ENCODE measurements around the gene CPT1B. TPM values are rescaled to one million over a fixed set of nuclear protein-coding genes. Genes with fewer than 3 reads are reported as not detected.

Gene CPT1B
- total and polyA plus RNA-seq, 10 of the 15 experiments (the other 5 are each of a cell fraction or from before 2014, with no cell fraction given) = 3.5 to 54.0 (median 21.7) TPM

DNA sequence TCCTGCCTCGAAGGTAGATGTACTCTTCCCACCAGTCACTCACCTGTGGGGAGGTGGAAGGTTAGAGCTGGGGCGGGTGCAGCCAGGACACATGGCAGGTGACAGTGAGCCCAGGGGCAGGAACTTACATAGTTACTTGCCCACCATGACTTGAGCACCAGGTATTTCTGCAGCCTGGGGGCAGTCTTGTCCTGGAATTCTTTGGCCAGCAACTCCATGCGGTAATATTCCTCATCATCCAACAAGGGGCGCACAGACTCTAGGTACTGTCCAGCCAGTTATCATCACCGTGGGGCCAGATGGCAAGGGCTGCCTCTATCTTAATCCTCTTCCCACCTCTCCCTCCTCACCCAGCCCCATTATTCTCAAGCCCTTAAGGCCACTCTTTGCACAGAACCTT, 2.2 kb downstream of the CPT1B start:
- no TSS peak for BruUV-seq (replicated peaks)
- peaks cover 5 to 12% of the 10 kb centered on the region in 2 experiments; a peak in 3 of 4 replicates for H3K36me3 ChIP-seq (ENCODE audit: control insufficient read depth in 2 of 2, insufficient read depth in 2 of 2, low read length in 1 of 2)

DNA sequence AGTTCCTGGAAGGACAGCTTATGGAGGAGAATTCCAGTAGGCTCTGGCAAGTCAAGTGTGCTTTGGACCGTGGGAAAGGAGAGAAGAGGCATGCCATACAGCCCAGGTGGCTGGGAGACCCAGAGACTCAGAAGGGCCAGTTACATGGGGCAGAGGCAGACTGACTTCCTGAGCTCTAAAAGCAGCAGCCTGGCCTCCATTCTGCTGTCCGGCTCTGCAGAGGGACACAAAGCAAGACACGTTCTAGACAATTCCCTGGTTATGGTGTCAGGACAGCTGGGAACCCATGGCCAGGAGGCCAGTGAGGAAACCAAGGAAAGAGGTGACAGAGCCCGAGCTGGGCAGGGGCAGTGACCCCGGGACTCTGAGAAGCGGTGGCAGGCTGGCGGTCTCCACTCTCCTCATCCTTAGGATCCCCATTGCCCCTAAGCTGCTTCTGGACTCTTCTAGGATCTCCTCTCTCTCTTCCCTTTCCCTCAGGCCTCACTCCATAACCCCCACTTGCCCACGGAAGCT, 2.7 kb downstream of the CPT1B start:
- POLR2A ChIA-PET = no interaction called here
- SMC1A ChIA-PET (ENCODE audit: uncharacterized antibody, unreplicated experiment) = no interaction called here
- RAD21 ChIA-PET (ENCODE audit: unreplicated experiment) = no interaction called here
- intact Hi-C loops (cut with micrococcal nuclease; ENCODE audit: unreplicated experiment) (no loop called here), in situ Hi-C loops (cut with MboI) (no loop called here)
- 90% methylated on average over 8 of the region's 8 CpGs for WGBS (ENCODE audit: insufficient coverage, insufficient replicate concordance, low lambda C conversion rate, missing lambda C conversion rate)
- Histone ChIP-seq H3K79me2 (ENCODE audit: control insufficient read depth, insufficient read depth, low read length) (no peaks in the 10 kb centered on the region; the same call in none of the 2 replicates), H4K20me1 (ENCODE audit: control insufficient read depth, insufficient read depth) (no peaks in the 10 kb centered on the region), H3K27me3 (replicated peaks in 1 of 2; ENCODE audit: control insufficient read depth in 2 of 2, insufficient read depth in 2 of 2, low read length in 1 of 2) (no peaks in the 10 kb centered on the region), H3K9ac (ENCODE audit: control insufficient read depth, insufficient read depth, low read length) (no peak overlapping the region), H3K4me3 (no peak overlapping the region), H3K4me1 (ENCODE audit: control insufficient read depth, insufficient read depth, low read length) (peaks cover 10% of the 10 kb centered on the region), H3K9me3 (replicated peaks; ENCODE audit: control insufficient read depth, insufficient read depth, low read length) (no peaks in the 10 kb centered on the region), H3K27ac (ENCODE audit: control insufficient read depth, insufficient read depth) (no peak overlapping the region), H2AFZ (ENCODE audit: control insufficient read depth, low read depth, low read length) (no peak overlapping the region), H3K4me2 (ENCODE audit: control insufficient read depth, insufficient read depth) (no peak overlapping the region), H3K36me3 (ENCODE audit: control insufficient read depth in 2 of 2, insufficient read depth in 2 of 2, low read length in 1 of 2) (peaks cover 11 to 16% of the 10 kb centered on the region in 2 experiments; a peak in 3 of 4 replicates)
- no peak for FAIRE-seq
- no peak for ATAC-seq
- no peak for DNase-seq (ENCODE audit: low read depth, low spot score)
- CTCF ChIA-PET = interaction anchor here (1.0 to 2.0 kb wide), 4 partner anchors 10 to 50 kb away, joined by 3 to 7 read pairs (median 4); partner anchors contain the start of gene SYCE3
- BruUV-seq (replicated peaks) = no TSS peak
- TF ChIP-seq ESRRA (IDR thresholded peaks at IDR 0.05; ENCODE audit: low read length) = no peak

More for the DNA sequence above, 2.2 kb downstream of the CPT1B start:
- TF ChIP-seq, protein P1, sequence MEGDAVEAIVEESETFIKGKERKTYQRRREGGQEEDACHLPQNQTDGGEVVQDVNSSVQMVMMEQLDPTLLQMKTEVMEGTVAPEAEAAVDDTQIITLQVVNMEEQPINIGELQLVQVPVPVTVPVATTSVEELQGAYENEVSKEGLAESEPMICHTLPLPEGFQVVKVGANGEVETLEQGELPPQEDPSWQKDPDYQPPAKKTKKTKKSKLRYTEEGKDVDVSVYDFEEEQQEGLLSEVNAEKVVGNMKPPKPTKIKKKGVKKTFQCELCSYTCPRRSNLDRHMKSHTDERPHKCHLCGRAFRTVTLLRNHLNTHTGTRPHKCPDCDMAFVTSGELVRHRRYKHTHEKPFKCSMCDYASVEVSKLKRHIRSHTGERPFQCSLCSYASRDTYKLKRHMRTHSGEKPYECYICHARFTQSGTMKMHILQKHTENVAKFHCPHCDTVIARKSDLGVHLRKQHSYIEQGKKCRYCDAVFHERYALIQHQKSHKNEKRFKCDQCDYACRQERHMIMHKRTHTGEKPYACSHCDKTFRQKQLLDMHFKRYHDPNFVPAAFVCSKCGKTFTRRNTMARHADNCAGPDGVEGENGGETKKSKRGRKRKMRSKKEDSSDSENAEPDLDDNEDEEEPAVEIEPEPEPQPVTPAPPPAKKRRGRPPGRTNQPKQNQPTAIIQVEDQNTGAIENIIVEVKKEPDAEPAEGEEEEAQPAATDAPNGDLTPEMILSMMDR (IDR thresholded peaks at IDR 0.05 in 2 of 3, conservative IDR thresholded peaks at IDR 0.05 in 1 of 3; ENCODE audit: control insufficient read depth in 2 of 3, extremely low read depth in 1 of 3, insufficient read depth in 1 of 3, low read depth in 3 of 3, low read length in 3 of 3) = peak in 2 of 3 experiments; percentile 6 to 25; a peak in 1 of 6 replicates
- no peak for TF ChIP-seq GABPA (IDR thresholded peaks at IDR 0.05; ENCODE audit: low read depth)
- no peaks in the 10 kb centered on the region for H3K9me3 ChIP-seq (replicated peaks; ENCODE audit: control insufficient read depth, insufficient read depth, low read length)
- H3K4me2 ChIP-seq (ENCODE audit: control insufficient read depth, insufficient read depth) = no peak overlapping the region
- no peak overlapping the region for H2AFZ ChIP-seq (ENCODE audit: control insufficient read depth, low read depth, low read length)
- H4K20me1 ChIP-seq (ENCODE audit: control insufficient read depth, insufficient read depth) = no peaks in the 10 kb centered on the region
- intact Hi-C loops (cut with micrococcal nuclease; ENCODE audit: unreplicated experiment) (no loop called here), in situ Hi-C loops (cut with MboI) (no loop called here)
- no peak overlapping the region for H3K27ac ChIP-seq (ENCODE audit: control insufficient read depth, insufficient read depth)
- ATAC-seq (no peak), FAIRE-seq (no peak), DNase-seq (ENCODE audit: low read depth, low spot score) (no peak)
- peaks cover 9% of the 10 kb centered on the region for H3K4me1 ChIP-seq (ENCODE audit: control insufficient read depth, insufficient read depth, low read length)
- ChIA-PET SMC1A (ENCODE audit: uncharacterized antibody, unreplicated experiment) (no interaction called here), RAD21 (ENCODE audit: unreplicated experiment) (no interaction called here), POLR2A (no interaction called here), CTCF (interaction anchor here (1.0 to 2.0 kb wide), 4 partner anchors 10 to 116 kb away, joined by 3 to 7 read pairs (median 4); partner anchors contain the start of gene SYCE3)
- H3K79me2 ChIP-seq (ENCODE audit: control insufficient read depth, insufficient read depth, low read length) = no peaks in the 10 kb centered on the region; the same call in none of the 2 replicates
- 78% methylated on average over 5 of the region's 5 CpGs for WGBS (ENCODE audit: insufficient coverage, insufficient replicate concordance, low lambda C conversion rate, missing lambda C conversion rate)
- no peak overlapping the region for H3K4me3 ChIP-seq
- no peak overlapping the region for H3K9ac ChIP-seq (ENCODE audit: control insufficient read depth, insufficient read depth, low read length)
- H3K27me3 ChIP-seq (replicated peaks in 1 of 2; ENCODE audit: control insufficient read depth in 2 of 2, insufficient read depth in 2 of 2, low read length in 1 of 2) = no peaks in the 10 kb centered on the region
